ENCODE results near the gene DHCR7.
"Not testable (repeated sequence)": the region's sequence is repeated elsewhere in the genome, so short reads cannot be mapped to it uniquely, and the experiment has no call there.

DHCR7 gene

DNA sequence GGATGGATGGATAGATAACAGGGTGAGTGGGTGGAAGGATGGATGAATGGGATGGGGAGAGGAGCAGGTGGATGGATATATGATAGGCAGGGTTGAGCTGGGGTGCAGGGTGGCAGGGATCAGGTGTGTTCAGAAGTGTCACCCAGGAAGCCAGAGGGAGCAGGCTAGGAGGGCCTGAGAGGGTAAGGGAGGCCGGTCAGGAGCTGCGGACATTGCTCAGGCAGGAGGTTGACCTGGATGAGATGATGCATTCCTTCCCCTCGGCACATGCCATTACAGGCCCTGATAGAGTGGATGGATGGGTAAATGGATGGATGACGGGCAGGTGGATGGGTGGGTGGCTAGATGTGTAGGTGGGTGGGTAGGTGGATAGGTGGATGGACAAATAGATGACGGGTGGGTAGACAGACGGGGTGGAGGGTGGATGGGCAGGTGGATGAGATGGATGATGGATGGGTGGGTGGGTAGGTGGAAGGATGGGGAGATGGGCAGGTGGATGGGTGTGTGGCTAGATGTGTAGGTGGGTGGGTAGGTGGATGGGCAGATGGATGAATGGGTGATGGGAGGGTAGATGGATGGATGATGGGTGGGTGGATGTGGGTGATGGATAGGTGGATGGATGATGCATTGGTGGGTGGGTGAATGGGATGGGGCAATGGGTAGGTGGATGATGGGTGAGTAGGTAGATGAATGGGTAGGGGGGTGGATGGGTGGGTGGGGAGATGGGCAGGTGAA is 8.0 kb downstream of the DHCR7 start:
- no peak for DNase-seq (ENCODE audit: low read depth in 2 of 2)

DNA sequence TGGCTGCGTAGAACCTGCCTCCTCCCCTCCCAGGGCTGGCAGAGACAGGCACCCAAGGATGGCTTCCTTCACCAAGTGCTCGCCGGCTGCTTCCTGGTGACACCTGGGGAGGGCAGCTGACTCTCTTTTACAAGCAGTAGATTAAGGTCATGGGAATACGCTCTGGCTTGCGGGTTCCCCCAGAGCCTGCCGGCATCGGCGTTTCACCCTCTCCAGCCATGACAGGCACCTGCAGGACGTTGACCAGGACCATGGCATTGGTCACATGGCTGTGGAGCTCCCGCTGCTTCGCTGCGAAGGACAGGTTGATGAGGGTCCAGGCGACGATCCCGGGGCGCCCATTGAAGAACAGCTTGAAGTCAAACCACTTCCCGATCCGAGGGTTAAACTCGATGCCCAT is 9.5 kb downstream of the DHCR7 start:
- DNase-seq (ENCODE audit: low read depth in 2 of 2), result no peak

DNA sequence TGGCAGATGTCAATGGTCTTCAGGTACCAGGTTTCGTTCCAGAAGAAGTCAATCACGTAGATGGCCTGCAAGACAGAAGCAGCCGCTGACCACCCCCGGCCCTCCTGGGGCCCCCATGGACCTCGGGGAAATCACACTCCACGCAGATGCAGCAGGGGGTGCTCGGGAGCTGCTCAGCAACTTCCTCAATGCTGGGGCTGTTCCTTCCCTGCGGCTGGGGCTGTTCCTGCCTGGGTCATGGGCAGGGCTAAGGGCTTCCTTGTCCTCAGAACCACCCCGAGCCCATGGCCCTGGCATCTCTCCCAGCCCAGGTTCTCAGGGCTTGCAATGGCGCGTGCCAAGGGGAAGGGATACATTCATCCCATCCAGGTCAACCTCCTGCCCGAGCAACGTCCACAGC is 10.3 kb downstream of the DHCR7 start:
- no peak for DNase-seq (ENCODE audit: low read depth in 2 of 2)

DNA sequence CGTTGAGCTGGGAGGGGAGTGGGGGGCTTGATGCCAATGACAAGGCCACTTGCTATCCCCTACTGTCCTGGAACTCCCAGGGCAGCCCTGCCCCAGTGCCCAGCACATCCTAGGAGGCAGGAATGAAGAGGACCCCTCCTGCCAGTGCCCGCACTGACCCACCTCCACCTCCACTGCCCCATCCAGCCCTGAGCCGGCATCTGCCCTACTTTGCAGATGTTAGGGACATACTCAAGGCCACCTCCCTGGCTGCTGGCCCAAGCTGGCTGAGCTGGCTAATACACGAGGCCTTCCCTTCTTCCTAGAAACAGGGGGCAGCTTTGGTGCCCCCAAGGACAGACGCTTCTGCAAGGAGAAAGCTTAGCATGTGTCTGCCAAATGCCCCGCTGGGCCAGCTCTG is 10.8 kb downstream of the DHCR7 start:
- DNase-seq (ENCODE audit: low read depth in 2 of 2), result no peak

DNA sequence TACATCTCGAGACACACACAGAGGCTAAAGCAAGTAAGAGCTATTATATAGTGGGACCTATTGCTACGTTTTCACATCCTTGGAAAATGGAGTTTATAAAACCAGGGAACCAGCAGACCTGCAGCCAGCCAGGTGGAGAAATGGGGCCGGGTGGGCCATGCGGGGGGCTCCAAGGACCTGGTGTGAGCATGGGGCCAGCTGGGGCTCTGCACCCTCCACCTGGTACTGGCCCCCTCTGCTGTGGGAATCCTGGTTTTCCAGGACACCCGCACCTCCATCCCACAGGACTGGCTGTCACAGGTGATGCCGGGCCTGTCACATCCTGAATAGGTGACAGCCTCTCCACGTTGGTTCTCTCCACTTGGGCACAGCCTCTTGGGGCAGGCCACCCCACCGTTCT is 11.3 kb downstream of the DHCR7 start:
- DNase-seq (ENCODE audit: low read depth in 2 of 2), result no peak

DNA sequence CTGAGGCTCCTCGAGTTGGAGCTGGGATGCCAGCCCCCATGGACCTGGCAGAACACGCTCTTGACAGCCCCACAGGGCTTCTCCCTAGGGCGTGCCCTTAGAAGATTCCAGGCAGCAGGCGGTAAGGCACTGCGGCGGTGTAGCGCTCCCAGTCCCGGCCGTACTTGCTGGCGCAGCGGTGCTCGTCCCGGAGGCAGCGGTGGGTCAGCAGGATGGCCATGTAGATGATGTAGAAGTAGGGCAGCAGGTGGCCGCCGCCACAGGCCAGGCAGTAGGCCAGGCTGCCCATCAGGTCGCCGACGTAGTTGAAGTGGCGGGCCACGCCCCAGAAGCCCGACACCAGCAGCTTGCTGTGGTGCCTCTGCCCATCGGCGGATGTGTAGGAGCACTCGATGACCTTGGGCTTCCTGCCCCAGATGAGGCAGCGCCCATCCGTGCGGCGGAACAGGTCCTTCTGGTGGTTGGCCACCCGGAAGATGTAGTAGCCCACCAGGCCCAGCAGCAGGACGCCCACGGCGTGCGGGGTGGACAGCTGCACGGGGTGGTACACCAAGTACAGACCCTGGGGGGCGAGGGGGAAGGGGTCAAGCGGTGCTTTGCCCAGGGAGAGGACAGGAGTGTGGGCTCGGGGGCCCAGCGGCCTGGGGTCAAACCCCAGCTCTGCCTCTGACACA is 12.8 kb downstream of the DHCR7 start:
- no peak for DNase-seq (ENCODE audit: low read depth in 2 of 2)

DNA sequence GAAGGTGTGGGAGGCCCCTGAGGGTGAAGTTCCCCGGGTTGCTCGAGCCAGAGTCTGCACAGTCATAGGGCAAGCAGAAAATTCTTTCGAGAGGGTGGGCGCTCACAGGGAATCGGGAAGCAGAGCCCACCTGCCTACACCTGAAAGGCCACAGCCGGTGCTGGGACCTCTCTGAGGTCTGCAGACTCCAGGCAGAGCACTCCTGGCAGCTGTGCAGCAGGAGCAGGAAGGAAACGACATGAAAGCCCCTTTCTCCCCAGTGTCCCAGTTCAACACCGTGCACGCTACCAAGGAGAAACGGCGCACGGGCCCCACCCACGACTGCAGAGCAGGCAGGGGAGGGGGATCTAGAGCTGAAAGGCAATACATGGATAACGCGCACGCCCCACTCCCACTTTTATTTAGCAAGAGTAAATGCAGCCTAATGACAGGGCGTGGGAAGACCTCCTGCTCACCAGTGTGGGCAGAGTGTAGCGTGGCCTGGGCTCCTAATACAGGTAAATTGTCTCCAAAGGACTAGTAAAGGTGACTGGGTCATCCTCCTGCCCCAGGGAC is 13.5 kb downstream of the DHCR7 start:
- DNase-seq (ENCODE audit: low read depth in 2 of 2), result no peak

DNA sequence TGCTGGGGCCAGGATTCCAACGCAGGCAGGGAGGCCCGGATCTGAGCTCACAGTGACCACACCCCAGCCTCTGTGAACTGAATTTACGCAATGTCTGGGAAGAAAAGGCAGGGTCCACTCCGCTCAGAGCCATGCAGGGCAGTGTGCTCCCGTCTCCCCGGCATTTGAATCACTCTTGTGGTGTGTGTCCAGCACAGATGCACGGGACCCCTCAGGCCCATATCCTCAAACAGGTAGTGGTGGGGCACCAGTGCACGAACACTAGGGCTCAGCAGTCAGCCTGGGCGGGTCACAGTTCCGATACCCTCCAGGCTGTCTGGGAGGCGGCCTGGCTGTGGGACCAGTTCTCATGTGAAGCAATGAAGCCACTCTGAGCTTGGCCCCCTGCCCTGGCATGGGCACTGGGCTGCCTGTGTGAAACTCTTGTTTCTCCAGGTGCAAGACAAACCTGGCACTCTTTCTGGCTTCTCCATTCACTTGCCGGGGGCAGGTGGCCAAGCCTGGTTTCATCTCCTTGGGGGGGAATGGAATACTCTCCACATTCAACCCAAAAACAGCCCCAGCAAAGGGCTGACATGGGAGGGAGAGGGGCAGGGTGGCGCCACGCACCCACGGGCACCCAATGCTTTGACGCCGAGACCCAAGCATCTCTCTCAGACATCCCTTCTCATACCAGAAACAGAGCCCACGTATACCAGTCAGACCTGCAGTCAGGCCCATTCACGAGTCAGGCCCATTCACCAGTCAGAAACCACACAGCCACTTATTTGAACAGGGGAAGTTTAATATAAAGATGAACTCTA is 14.3 kb downstream of the DHCR7 start:
- DNase-seq (ENCODE audit: low read depth in 2 of 2), result no peak

DNA sequence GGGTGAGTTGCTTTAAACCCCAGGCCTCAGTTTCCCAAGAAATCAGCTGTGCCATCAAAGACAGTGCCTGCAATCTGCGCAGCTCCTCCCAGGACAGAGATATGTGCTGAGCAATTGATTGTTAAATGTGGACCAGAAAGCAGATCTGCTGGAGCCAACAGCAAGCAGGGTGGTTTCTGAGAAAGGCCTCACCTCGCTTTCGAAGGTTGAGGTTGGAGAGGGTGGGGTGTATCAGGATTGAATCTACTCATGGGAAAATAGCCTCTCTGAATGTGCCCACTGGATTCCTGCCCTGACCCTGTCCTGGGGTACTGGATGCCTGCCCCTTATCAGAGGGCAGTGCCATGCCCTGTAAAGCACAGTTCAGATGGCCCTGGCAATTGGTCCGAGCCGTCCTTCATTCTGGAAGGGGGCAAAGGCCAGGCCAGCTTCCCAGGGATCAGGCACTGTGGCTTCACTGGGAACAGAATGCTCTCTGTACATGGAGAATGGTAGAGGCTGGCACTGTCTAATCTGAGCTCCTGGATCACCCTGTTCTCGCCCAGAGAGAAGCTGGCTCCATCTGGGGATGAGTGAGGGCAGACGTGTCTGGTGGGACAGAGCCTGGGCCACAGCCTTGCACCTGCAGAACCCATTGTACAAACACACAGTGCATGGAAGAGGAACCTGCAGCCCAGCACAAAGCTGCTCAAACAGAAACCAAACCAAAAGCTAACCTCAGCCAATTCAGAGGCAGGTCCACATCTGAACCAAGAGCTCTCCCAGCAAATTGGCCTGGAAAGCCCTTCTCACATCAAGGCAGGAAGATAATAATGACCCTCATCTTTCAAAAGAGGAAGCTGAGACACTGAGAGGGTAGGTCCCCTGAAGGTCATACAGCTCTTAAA is 15.2 kb downstream of the DHCR7 start:
- DNase-seq (ENCODE audit: low read depth in 2 of 2), result no peak

DNA sequence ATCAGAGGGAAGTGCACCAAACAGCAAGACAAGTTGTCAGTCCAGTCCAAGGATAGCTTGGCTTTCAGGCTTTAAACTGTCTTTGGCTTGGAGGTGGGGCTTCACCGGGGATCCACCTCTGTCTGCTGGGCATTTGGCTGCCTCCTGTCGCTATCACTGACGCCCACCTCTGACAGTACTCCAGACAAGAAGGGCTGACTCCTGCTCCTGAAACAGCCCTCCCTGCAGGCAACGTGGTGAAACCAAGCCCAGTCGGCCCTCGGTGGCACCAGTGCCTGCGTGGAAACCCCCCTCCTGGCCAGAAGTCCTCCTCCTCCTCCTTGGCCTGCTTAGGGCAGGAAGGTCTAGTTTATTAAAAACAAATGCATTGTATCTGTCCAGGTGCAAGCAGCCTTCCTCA is 16.9 kb downstream of the DHCR7 start:
- DNase-seq (ENCODE audit: low read depth in 2 of 2), result no peak

DNA sequence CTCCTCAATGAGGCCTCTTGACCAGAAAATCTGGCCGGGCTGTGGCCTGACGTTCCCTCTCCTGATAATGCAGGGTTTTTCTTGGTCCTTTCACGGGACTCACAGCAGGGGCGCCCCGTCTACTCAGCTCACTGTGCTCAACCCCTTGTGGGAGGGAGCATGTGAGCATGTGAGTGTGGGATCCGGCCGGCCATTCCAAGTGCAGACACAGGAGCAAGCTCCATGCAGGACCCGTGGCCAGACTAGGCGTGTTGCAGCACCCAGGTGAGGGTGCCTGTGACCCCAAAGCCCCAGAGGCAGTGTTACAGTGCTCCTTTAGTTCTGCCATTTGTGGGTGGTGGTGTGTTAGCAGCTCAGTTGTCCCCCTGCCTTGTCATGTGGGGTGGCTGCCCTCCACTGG is 18.0 kb downstream of the DHCR7 start:
- DNase-seq (ENCODE audit: low read depth in 2 of 2), result no peak

DNA sequence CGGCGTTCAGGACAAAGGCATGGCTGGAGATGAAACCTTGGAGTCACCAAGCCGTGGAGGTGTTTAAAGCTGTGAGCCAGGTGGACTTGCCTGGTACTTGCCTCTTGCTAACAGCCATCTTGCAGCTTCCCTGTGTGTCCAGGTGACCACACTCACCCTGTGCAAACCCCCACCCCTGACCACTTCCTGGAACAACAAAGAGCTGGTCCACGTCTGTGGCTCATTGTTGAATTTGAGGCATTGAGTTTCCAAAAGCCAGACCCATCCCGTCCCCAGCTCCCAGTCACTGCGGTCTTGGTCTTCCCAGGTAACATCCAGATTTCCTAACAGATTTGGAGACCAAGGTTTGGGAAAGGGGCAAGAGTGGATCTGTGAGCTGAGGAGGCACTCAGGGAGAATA is 18.5 kb downstream of the DHCR7 start:
- no peak for DNase-seq (ENCODE audit: low read depth in 2 of 2)

DNA sequence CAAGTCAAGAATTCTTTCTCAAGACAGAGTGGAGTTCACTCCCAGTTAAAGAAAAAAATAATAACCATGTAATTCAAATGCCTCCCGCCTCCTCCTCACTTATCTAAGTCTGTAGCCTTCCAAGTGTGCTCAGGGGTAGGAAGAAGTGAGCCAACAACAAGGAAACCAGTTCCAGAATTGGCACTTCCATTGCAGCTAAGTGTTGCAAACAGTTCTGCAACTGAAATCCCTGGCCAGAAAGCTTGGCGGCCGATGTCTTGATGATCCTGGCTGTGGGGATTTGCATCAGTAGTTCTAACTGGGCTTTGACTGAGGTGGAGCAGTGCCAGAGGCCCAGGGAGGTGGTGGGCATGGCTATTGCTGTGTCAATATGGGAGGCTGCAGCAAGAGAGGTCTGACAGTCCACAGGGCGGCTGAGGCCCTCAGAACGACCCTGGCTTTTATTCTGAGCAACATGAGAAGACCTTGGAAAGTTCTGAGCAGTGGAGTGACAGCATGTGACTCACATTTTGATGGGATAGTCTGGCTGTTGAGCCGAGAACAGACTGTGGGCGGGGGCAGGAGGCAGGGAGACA is 19.2 kb downstream of the DHCR7 start:
- no peak for DNase-seq (ENCODE audit: low read depth in 2 of 2)

DNA sequence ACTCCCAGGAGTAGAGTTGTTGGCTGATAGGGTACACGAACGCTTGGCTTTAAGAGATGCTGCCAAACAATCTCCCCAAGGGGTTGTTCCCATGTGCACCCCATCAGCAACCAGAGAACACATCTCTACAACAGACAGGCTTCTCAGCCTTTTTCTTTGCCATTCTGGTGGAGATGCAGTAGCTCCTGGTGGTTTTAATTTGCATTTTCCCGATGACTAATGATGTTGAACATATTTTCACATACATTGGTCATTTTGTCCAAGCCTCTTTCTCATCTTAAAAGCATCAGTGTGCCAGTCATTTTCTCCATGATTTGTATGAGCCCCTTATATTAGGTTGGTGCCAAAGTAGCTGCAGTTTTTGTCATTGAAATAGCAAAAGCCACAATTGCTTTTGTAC is 21.8 kb downstream of the DHCR7 start:
- no peak for DNase-seq (ENCODE audit: low read depth in 2 of 2)

DNA sequence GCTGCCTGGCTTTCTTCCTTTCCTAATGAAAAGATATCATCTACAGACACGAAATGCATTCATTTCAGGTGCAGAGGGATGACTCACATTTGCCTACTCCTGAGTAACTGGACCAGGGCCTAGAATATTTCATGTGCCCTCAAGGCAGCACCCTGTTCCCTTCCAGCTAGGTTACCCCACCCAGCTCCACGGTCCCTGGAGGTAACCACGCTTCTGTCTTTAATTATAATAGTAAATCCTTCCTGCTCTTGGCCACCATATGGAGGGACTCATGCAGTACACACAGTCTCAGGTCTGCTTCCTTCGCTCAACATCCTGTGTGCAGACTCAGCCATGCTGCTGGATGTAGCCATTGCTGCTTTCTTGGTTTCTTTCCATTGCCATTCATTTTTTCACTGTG is 22.3 kb downstream of the DHCR7 start:
- DNase-seq (ENCODE audit: low read depth in 2 of 2), result no peak

DNA sequence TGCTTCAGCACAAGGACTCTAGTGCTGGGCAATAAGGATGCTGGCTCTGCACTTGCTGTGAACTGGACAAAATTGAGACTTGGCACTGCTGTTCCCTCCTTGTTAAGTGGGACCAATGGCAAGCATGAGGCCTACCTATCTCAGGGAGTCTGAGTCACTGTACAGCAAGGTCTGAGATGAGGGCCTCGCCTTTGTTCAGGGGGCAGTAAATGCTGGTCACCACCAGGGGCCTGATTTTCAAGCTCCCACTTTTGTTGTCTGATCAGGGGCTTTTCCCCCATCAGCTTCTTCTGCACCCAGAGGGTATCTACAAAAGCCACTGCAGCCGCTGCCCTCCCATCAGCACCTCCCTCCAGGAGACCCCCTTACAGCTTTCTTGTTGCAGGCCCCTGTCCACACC is 22.8 kb downstream of the DHCR7 start:
- no peak for DNase-seq (ENCODE audit: low read depth in 2 of 2)

DNA sequence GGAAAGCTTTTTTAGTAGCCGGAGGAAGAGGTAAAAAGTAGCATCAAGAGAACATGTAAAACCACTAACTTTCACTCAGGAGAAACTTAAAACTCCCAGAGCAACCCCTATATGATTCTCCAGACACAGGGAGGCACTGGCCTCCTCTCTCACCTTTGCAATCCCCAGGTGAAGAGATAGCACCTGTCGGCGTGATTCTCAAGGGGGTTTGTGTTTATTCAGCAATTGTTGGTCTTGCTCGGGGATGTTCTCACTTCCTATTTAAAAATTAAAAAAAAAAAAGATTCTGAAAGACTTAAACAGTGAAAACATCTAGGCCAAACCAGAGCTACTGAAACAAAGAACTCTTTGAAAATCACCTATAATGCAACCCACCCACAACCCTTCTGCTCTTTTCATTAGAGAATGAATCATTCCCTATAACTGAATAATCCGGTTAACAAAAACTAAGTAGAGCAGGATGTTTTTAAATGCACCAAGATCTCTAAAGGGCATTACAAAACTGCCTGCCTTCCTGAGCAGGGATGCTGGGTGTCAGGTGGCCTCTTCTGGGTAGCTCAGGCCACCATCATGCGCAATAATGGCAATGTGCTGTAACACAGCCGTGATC is 24.9 kb downstream of the DHCR7 start:
- DNase-seq (ENCODE audit: low read depth in 2 of 2), result no peak

DNA sequence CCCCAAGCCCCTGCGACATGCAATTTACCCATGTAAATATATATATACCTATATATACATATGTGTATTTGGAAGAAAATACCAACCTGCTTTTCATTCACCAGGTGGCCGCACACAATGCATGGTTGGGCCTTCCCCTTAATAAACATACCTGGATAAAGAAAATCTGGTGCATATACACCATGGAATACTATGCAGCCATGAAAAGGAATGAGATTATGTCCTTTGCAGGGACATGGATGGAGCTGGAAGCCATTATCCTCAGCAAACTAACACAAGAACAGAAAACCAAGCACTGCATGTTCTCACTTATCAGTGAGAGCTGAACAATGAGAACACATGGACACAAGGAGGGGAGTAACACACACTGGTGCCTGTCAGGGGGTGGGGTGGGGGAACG is 25.9 kb downstream of the DHCR7 start:
- DNase-seq (ENCODE audit: low read depth in 2 of 2), result not testable (repeated sequence)

DNA sequence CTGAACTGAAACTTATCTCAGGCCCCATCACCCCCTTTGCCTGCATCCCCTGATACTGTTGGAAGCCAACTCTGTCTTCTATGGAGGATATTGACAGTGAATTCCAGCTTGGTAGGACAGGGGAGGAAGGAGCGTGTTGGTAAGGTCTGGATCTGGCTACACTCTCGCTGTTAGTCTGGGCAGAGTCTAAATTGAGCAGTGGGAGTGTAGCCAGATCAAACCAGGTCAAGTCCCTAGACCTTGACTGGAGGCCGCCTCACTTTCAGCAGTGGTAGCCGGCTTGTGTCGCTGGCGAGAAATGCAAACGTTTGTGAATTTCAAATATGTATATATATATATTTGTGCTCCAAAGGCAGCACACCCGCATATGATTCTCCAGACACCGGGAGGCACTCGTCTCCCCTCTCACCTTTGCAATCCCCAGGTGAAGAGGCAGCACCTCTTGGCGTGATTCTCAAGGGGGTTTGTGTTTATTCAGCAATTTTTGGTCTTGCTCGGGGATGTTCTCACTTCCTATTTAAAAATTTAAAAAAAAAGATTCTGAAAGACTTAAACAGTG is 26.7 kb downstream of the DHCR7 start:
- DNase-seq (ENCODE audit: low read depth in 2 of 2), result no peak

DNA sequence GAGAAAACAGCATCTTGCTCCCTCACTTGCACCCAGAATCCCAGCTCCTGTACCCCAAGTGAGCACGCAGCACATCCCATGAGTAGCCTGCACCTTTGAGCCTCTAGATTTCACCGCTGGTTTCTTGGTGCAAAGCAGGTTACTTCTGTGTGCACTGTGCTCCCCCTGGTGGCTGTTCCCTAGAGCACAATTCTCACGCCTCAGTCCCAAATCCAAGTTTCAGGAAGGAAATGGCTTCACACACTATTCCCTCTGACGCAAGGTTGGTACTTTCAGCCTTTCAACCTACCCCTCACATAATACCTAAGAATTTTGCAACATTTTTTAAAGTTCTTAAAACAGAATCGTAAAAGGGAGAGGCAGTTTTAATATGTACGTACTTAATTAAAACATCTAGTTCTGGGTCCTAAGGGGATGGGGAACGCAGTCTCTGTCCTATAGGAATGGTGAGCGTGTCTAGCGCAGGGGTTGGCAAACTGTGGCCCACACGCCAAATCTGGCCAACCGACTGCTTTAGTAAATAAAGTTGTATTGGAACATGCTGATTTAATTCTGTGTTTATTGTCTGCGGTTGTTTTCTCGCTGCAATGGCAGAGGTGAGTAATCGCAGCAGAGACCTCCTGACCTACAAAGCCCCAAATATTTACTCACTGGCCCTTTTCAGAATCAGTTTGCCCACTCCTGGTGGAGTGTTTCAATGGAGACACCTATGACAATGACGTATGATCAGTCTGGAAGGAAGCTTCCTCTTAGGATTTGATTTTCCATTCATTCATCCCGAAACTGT is 27.5 kb downstream of the DHCR7 start:
- DNase-seq (ENCODE audit: low read depth in 2 of 2), result no peak
